Measurements from ENCODE around the gene CHD5. TPM values are rescaled to one million over a fixed set of nuclear protein-coding genes. Genes with fewer than 3 reads are reported as not detected.
A peak's percentile ranks its signal among the peaks of the same experiment; 100 is the strongest.

The CHD5 gene
- total RNA-seq, 1 donor from 2014 or later, result 0.16 TPM

DNA sequence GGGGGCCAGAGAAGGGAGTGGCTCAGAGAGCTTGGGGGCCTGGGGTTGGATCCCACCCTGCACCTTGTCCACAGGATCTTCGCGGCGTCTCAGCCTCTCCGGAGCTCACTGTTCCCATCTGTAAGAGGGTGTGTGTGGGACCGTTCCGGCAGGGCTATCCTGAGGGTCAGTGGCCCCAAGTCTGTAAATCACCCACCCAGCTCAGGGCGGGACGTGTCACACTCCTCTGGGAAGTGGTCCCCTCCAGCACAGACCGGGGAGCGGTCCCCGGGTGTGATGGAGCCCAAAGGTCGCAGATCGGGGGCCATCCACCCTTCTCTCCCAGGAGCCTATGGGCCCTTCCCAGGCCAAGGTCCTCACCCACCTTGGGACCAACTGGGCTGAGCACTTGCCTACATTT, 94.5 kb downstream of the CHD5 start:
- Mint-ChIP-seq H3K4me1 (peaks cover 17% of the 10 kb centered on the region), H3K27ac (ENCODE audit: unreplicated experiment) (no peak overlapping the region), H3K27me3 (ENCODE audit: low read depth) (no peaks in the 10 kb centered on the region), H3K9me3 (no peaks in the 10 kb centered on the region), H3K4me3 (no peak overlapping the region), H3K36me3 (ENCODE audit: low read depth) (no peaks in the 10 kb centered on the region)
- DNase-seq (ENCODE audit: low read depth, low spot score), result no peak
- TF ChIP-seq, protein P1, sequence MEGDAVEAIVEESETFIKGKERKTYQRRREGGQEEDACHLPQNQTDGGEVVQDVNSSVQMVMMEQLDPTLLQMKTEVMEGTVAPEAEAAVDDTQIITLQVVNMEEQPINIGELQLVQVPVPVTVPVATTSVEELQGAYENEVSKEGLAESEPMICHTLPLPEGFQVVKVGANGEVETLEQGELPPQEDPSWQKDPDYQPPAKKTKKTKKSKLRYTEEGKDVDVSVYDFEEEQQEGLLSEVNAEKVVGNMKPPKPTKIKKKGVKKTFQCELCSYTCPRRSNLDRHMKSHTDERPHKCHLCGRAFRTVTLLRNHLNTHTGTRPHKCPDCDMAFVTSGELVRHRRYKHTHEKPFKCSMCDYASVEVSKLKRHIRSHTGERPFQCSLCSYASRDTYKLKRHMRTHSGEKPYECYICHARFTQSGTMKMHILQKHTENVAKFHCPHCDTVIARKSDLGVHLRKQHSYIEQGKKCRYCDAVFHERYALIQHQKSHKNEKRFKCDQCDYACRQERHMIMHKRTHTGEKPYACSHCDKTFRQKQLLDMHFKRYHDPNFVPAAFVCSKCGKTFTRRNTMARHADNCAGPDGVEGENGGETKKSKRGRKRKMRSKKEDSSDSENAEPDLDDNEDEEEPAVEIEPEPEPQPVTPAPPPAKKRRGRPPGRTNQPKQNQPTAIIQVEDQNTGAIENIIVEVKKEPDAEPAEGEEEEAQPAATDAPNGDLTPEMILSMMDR (conservative IDR thresholded peaks at IDR 0.05), result no peak

GRCh38 chr1:6084781-6085495, 95.2 kb downstream of the CHD5 start:
- H3K27ac Mint-ChIP-seq (ENCODE audit: unreplicated experiment), result no peak overlapping the region
- TF ChIP-seq, protein P1 (conservative IDR thresholded peaks at IDR 0.05), result no peak
- no peaks in the 10 kb centered on the region for H3K9me3 Mint-ChIP-seq
- H3K4me3 Mint-ChIP-seq, result no peak overlapping the region
- H3K36me3 Mint-ChIP-seq (ENCODE audit: low read depth), result no peaks in the 10 kb centered on the region
- DNase-seq (ENCODE audit: low read depth, low spot score), result no peak
- peaks cover 17% of the 10 kb centered on the region for H3K4me1 Mint-ChIP-seq
- H3K27me3 Mint-ChIP-seq (ENCODE audit: low read depth), result no peaks in the 10 kb centered on the region

- DNase-seq (ENCODE audit: low read depth, low spot score), result no peak
- H3K4me3 Mint-ChIP-seq, result no peak overlapping the region
These were observed 96.2 kb downstream of the CHD5 start for GRCh38 chr1:6083801-6084446.

GRCh38 chr1:6083385-6083784, 96.7 kb downstream of the CHD5 start:
- no peak for DNase-seq (ENCODE audit: low read depth, low spot score)
- H3K27me3 Mint-ChIP-seq (ENCODE audit: low read depth), result no peaks in the 10 kb centered on the region
- H3K27ac Mint-ChIP-seq (ENCODE audit: unreplicated experiment), result no peak overlapping the region
- TF ChIP-seq, protein P1 (conservative IDR thresholded peaks at IDR 0.05), result no peak
- H3K36me3 Mint-ChIP-seq (ENCODE audit: low read depth), result no peaks in the 10 kb centered on the region
- H3K4me3 Mint-ChIP-seq, result no peak overlapping the region
- H3K4me1 Mint-ChIP-seq, result peaks cover 17% of the 10 kb centered on the region
- no peaks in the 10 kb centered on the region for H3K9me3 Mint-ChIP-seq

More at GRCh38 chr1:6083801-6084446, 96.2 kb downstream of the CHD5 start:
- H3K27me3 Mint-ChIP-seq (ENCODE audit: low read depth), result no peaks in the 10 kb centered on the region
- H3K9me3 Mint-ChIP-seq, result no peaks in the 10 kb centered on the region
- H3K36me3 Mint-ChIP-seq (ENCODE audit: low read depth), result no peaks in the 10 kb centered on the region
- H3K4me1 Mint-ChIP-seq, result peaks cover 17% of the 10 kb centered on the region
- H3K27ac Mint-ChIP-seq (ENCODE audit: unreplicated experiment), result no peak overlapping the region
- TF ChIP-seq, protein P1 (conservative IDR thresholded peaks at IDR 0.05), result no peak

DNA sequence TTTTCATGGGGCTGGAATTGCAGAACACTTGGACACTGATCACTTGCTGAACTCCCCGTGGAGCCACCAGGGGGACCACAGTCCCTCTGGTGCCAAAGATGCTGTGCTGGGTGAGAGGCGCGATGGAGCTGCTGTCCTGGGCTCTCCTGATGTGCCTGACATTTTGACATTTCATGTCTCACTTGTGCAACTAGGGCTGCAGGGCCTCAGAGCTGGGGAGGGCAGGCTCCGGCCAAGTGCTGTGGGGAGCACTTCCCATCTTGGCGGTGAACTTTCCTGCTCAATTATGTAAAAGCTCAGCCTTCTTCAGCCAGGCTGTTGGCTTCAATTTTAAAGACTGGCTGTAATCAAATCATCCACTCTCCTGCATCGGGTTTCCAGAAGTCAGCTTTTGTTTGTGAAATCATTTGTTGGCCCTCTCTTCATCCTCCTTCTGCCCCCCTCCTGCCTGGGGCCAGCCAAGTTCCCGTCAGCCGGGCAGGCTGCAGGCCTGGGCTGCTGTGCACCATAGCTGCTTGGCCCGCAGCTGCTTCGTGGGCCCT, 97.6 kb downstream of the CHD5 start:
- Mint-ChIP-seq H3K36me3 (ENCODE audit: low read depth) (no peaks in the 10 kb centered on the region), H3K27ac (ENCODE audit: unreplicated experiment) (no peak overlapping the region), H3K4me3 (no peak overlapping the region), H3K27me3 (ENCODE audit: low read depth) (no peaks in the 10 kb centered on the region), H3K4me1 (peaks cover 17% of the 10 kb centered on the region), H3K9me3 (no peaks in the 10 kb centered on the region)
- TF ChIP-seq, protein P1 (conservative IDR thresholded peaks at IDR 0.05), result peak; percentile 57
- DNase-seq (ENCODE audit: low read depth, low spot score), result peak; percentile 16
